ENCODE results near the gene CCDC89.
"Not testable (repeated sequence)": the region's sequence is repeated elsewhere in the genome, so short reads cannot be mapped to it uniquely, and the experiment has no call there.

The CCDC89 gene

GRCh38 chr11:85685125-85685819, 723 bp downstream of the CCDC89 start:
- no peak for DNase-seq

DNA sequence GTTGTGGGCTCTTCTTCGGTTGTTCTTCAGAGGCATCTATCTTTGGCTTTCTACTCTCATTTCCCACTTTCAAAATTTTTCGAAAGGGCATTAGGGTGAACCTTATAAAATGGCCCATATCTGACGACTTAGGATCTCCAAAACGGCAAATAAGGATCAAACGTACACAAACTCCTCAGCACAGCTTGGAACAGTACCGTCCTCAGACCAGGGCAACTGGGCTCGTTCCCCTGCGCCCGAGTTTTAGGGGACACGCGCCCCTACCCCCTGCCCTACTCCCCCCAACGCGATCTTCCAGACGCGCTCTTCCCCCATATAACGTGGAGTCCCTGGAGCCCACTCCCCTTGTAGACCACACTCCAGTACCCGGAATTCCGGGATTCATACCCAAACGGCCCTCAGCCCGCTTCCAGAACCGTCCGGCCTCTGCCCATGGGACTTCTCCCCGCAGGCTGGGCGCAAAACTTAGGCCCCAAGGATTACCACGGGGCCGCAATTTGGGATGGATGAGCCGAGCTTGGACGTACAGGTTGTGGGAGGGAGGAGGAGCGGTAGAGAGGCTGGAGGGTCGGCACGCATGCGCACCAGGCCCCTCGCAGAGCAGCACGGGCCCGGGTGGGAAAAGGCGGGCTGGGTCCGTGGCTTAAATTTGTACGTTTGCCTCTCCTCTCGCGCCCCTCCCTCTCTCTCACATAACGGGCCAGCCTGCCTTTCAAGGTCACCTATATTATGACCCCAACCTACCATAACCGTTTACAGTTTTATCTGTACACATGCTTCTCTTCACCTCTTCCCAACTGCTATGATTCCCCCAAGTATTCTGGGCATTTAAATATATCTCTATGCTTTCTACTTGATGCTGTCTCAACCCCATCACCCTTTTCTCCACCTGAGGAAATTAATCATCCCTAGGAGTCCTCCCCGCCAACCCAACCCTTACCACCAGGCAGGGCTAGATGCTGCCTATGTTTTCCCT, 3.4 kb downstream of the CCDC89 start:
- DNase-seq = no peak

DNA sequence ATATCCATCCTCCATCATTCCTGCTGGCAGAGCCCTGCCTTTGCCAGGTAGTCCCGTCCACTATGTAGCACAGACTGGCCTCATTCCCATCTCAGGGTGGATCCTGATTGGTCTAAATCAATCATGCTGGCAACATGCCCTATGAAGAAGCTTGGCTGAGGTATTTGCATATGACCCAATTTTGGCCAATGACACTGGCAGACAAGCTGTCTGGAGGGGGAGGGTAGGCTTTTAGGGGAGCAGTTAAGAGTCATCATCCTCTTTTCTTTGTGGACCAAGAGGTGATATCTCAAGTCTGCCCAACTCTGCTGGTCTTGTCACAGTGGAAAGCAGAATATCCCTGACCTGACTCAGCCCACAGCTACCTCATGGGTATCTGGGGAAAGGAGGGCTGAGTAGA, 5.1 kb downstream of the CCDC89 start:
- no peak for DNase-seq

GRCh38 chr11:85679576-85679975, 6.4 kb downstream of the CCDC89 start:
- no peak for DNase-seq

DNA sequence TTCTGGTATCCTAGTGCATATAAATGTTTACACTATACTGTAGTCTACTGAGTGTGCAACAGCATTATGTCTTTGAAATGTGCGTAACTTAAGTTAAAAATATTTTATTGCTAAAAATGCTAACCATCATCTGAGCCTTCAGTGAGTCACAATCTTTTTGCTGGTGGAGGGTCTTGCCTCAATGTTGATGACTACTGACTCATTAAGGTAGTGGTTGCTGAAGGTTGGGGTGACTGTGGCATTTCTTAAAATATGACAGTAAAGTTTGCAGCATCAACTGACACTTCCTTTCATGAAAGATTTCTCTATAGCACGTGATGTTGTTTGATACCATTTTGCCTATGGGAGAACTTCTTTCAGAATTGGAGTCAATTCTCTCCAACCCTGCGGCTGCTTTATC, 12.6 kb downstream of the CCDC89 start:
- DNase-seq = no peak

DNA sequence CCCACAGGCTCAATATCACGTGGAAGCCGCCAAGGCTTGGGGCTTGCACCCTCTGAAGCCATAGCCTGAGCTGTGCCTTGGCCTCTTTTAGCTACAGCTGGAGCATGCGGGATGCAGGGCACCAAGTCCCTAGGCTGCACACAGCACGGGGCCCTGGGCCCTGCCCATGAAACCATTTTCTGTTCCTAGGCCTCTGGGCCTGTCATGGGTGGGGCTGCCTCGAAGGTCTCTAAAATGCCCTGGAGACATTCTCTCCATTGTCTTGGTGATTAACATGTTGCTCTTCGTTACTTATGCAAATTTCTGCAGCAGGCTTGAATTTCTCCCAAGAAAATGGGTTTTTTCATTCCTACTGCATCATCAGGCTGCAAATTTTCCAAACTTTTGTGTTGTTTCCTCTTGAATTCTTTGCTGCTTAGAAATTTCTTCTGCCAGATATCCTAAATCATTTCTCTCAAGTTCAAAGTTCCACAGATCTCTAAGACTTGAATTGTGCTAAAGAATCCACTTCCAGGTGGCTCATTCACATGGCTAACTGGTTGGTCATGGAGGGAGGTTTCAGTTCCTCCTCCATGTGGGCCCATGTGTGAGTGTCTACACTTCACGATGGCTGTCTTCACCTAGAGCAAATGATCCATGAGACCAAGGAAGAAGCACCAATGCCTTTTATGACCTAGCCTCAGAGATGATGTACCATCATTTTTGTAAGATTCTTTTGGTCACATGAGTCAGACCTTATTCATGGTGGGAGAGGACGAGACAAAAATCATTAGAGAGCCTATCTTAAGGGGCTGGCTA, 13.7 kb downstream of the CCDC89 start:
- no peak for DNase-seq

GRCh38 chr11:85670949-85671663, 14.9 kb downstream of the CCDC89 start:
- DNase-seq = not testable (repeated sequence)

DNA sequence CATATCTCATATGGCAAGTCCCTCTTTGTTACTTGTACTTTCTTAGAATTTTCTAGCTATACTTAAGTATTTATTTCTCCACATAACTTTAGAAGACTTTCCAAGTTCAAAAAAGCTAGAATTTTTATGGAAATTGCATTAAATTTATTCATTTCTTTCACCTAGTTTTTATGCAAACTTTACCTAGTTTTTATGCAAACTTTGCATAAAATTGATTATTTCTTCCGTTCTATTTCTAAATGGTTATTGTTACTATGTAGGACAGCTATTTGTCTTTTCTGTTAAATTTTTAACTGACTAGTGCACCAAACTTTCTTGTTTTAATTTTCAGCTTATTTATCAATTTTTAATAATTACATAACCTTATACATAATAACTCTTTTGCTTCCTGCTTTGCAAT, 17.8 kb downstream of the CCDC89 start:
- no peak for DNase-seq

GRCh38 chr11:85666687-85667086, 19.3 kb downstream of the CCDC89 start:
- DNase-seq = no peak

DNA sequence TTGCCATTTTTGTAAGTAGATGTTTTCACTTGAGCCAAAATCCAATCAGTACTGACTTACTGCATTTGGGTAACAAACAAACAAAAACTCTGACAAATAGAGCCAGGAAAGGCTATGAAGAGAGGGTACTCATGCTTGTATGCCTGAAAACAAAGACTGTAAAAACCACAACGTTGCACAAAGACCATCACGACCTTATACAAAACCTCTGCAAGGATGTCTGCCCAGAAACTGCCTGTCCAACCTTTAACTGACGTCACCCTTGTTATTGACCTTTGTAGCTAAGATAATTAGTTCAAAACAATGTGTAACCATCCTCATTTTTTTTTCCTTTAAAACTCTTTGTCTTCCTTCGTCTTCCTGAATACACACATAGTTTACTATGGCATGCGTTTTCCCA, 20.3 kb downstream of the CCDC89 start:
- no peak for DNase-seq

DNA sequence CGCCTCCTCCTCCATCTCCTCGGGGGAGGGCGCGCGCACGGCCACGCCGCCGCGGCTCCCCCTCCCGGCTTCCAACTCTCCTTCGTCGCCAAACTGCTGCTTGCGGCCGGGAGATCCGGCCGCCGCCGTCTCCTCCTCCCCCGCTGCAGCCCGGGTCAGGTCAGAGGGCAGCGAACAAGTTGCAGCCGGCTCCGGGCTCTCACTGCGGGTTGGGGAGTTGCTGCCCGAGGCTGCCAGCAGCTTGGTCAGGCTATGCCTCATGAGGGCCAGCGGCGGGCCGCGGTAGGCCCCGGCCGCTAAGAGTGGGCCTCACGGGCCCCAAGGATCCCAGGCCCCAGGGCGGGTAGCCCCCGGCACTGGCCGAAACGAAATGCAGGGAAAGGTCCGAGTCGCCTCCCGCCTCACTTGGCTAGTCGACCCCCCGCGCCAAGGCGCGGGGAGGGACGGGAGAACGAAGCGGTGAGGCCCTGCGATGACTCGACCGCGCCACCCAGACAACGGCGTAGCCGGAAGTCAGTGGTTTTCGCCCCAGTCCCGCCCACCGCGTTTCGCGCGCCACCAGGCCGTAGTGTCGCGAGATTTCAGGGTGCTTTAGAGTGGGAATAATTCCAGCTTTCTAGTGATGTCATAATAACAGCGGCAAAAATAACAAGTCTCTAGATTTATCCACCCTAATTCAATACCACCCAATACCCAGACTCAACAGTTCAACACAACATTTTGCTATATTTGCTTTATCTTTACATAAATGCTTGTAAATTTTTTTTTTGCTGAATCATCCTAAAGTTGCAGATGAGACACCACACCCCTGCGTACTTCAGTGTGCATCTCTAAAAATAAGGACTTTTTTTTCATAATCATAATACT, 21.1 kb downstream of the CCDC89 start, which contains the start of gene CREBZF:
TSS of gene CREBZF (minus strand) at position 515 of the 867 bp plus-strand sequence. CDS start at position 261, 254 bp downstream.
- peak; percentile 94 for DNase-seq

DNA sequence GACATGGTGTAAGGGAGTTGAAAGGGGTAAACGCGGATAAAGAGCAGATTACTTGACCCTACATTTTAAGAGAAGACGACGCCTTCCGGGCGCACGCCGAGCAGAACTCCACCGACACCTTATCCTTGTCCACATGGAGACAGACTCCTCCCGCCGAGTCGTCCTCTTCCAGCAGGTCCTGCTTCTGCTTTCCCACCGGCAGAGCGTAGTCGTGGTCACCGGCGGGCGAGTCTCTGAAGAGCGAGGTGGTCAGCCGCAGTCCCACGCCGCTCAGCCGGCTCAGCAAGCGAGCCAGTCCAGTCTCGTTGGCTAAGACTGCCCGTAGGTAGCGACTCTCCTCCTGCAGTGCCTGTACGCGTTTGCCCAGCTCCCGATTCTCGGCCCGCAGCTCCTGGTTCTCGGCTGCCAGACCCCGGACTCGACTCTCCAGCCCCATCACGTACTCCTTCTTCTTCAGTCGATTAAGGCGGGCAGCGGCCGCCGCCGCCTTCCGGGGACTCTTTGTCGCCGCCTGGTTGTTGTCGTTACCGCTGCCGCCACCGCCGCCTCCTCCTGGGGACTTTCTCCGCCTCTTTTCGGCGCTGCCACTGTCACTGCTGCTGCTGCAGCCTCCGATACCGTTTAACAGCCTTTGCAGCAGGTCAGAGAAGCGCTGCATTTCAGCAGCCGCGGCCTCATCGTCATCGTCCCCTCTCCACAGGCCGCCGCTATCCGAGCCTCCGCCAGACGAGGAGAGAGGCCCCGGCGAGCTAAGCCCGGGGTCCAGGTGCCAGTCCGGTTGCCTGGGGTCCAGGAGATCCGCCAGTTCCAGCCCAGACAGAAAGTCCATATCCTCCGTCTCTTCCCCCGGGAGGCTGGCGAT, 22.0 kb downstream of the CCDC89 start:
- DNase-seq = peak; percentile 64

DNA sequence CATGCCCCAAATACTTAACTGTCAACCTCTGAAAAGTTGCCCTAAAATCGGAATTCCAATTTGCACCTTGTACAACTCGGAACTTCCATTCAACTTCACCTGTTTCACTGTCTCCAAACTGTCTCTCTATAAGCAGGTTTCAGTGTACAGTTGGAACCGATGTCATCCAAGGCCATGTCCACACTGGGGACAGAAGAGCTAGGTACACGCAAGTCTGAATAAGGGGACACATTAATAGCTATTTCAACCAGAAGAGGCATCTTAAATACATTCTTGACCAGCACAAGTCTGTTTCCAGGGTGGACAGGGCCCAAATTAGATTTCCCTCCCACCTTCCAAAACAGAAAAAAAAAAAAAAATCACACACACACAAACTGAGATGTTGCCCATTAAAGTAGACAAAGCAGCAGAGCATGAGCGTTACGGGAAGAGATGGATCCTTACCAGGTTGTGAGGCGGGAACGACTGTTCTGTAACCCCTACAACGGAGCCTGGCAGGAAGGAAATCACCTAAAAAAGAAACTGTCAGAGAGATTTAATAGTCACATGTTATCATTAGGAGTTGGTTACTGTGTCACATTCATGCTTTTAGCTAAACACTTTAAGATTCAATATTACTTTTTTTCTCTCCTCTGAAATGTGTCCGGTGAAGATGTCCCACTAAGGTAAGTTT, 22.8 kb downstream of the CCDC89 start:
- DNase-seq = no peak

GRCh38 chr11:85661972-85662664, 23.9 kb downstream of the CCDC89 start:
- DNase-seq = no peak

DNA sequence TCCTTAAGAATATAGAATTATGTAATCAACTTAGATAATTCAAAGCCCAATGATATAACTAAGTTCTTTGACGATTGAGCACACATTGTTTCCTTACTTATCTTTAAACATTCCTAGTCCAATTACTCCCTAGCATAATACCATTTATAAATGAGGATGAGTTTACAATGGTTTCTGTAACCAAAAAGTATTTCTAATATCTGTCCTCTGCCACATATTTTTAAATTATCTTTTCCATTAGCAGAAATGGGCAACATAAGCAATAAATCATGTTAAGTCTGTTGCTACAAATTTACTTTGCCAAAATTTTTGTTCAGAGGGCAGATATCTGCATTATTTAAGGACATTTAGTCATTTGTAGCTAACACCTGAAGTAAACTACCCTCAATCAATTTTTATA, 27.8 kb downstream of the CCDC89 start:
- DNase-seq = no peak

DNA sequence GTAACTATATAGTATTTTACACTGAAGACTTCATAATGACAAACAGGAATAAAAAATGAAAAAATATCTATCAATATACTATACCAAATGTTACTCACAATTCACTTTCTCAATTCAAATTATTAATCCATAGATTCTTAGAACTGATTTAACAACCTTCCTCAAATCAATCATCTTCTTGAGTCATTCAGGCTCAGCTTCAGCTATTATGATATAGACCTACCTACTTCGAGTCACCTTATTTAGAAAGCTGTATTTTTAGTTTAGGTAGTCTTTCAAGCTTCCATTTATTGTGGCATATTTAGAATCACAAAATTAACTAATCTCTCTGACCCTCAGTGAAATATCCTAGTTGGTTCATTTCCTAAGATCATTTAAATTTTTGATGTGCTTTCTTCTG, 29.2 kb downstream of the CCDC89 start:
- DNase-seq = no peak

- DNase-seq = not testable (repeated sequence)
These were observed 31.7 kb downstream of the CCDC89 start for GRCh38 chr11:85654343-85654742.

DNA sequence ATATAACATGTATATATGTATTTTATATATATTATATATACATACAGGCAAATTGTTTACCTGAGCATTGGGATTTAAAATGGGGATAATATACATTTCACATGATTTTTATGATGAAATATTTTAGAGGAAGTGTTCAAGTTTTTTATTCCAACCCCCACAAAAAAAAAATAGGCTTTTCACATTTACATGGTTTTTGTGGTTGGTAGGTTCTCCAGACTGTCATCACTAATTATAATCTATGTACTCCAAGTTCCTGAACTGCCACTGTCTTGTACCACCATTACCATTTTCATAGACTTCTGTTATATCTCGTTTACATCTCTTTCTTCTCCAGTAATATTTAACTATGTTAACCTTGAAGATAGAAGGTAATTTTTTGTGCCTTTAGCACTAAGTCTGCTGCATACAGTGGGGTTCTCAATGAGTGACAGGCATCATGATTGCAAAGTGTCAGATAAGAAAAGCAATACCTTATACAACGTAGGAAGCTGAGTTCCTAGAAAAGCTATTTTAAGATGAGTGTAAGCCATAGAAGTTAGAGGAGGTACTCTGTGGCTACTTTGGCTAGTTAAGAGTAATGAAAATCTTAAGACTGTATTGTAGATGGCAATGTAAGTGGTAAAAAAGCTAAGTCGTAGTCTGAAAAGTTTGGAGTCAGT, 33.1 kb downstream of the CCDC89 start:
- DNase-seq = no peak

- no peak for DNase-seq
These were observed 34.9 kb downstream of the CCDC89 start for GRCh38 chr11:85651118-85651517.

Data from NCI-H1436 (cell line).